ENCODE measurements around the gene GRAMD4. TPM values are rescaled to one million over a fixed set of nuclear protein-coding genes. Genes with fewer than 3 reads are reported as not detected.

The GRAMD4 gene
- total RNA-seq, 1 experiment from 2014 or later: 38.2 TPM

GRCh38 chr22:46611189-46611588 is 9.0 kb upstream of the GRAMD4 start:
- H3K4me1 ChIP-seq (replicated peaks; ENCODE audit: insufficient read depth): no peaks in the 10 kb centered on the region
- no peak overlapping the region for H3K27ac ChIP-seq
- no peaks in the 10 kb centered on the region for H3K27me3 ChIP-seq (ENCODE audit: insufficient read depth, low read depth)
- TF ChIP-seq CTCF (conservative IDR thresholded peaks at IDR 0.05): no peak
- no peak for TF ChIP-seq EZH2 (IDR thresholded peaks at IDR 0.05; ENCODE audit: low read depth)
- H3F3A ChIP-seq (ENCODE audit: insufficient read depth, low read depth): peaks cover 8% of the 10 kb centered on the region
- intact Hi-C loops (cut with micrococcal nuclease; ENCODE audit: unreplicated experiment): no loop called here
- no peak overlapping the region for H3K4me3 ChIP-seq
- H3K9me2 ChIP-seq (ENCODE audit: insufficient read depth): no peaks in the 10 kb centered on the region
- no peak overlapping the region for H2AFZ ChIP-seq
- BruUV-seq (replicated peaks): no TSS peak
- CTCF ChIA-PET: no interaction called here
- peaks cover 28% of the 10 kb centered on the region for H4K20me1 ChIP-seq (ENCODE audit: insufficient read depth)
- no peak for DNase-seq
- no peak overlapping the region for H3K4me2 ChIP-seq
- H3K36me3 ChIP-seq (ENCODE audit: low read depth): no peaks in the 10 kb centered on the region
- H3K79me2 ChIP-seq (ENCODE audit: low read depth): 0 out of 2 replicates have a peak, but pooled peaks cover 28% of the 10 kb centered on the region
- POLR2A ChIA-PET (ENCODE audit: unreplicated experiment): no interaction called here
- 0 out of 2 replicates have a peak, but pooled peaks cover 3% of the 10 kb centered on the region for H3K9me3 ChIP-seq (ENCODE audit: insufficient read depth, low read depth)

GRCh38 chr22:46612341-46612903 is 7.8 kb upstream of the GRAMD4 start:
- intact Hi-C loops (cut with micrococcal nuclease; ENCODE audit: unreplicated experiment): no loop called here
- 0 out of 2 replicates have a peak, but pooled peaks cover 3% of the 10 kb centered on the region for H3K9me3 ChIP-seq (ENCODE audit: insufficient read depth, low read depth)
- no peak overlapping the region for H3K4me3 ChIP-seq
- no peaks in the 10 kb centered on the region for H3K9me2 ChIP-seq (ENCODE audit: insufficient read depth)
- H4K20me1 ChIP-seq (ENCODE audit: insufficient read depth): peaks cover 20% of the 10 kb centered on the region
- DNase-seq: no peak
- H3K4me1 ChIP-seq (replicated peaks; ENCODE audit: insufficient read depth): no peaks in the 10 kb centered on the region
- H3K79me2 ChIP-seq (ENCODE audit: low read depth): 0 out of 2 replicates have a peak, but pooled peaks cover 20% of the 10 kb centered on the region
- no peak overlapping the region for H3K4me2 ChIP-seq
- BruUV-seq (replicated peaks): no TSS peak
- no peak overlapping the region for H2AFZ ChIP-seq
- H3K27me3 ChIP-seq (ENCODE audit: insufficient read depth, low read depth): no peaks in the 10 kb centered on the region
- POLR2A ChIA-PET (ENCODE audit: unreplicated experiment): no interaction called here
- TF ChIP-seq EZH2 (IDR thresholded peaks at IDR 0.05; ENCODE audit: low read depth): no peak
- TF ChIP-seq CTCF (conservative IDR thresholded peaks at IDR 0.05): no peak
- peaks cover 8% of the 10 kb centered on the region for H3F3A ChIP-seq (ENCODE audit: insufficient read depth, low read depth)
- H3K27ac ChIP-seq: no peak overlapping the region
- CTCF ChIA-PET: no interaction called here
- H3K36me3 ChIP-seq (ENCODE audit: low read depth): no peaks in the 10 kb centered on the region

GRCh38 chr22:46612904-46613605 is 7.1 kb upstream of the GRAMD4 start:
- Histone ChIP-seq H3K9me2 (ENCODE audit: insufficient read depth) (no peaks in the 10 kb centered on the region), H3F3A (ENCODE audit: insufficient read depth, low read depth) (peaks cover 8% of the 10 kb centered on the region), H2AFZ (no peak overlapping the region), H3K36me3 (ENCODE audit: low read depth) (no peaks in the 10 kb centered on the region), H3K4me3 (no peak overlapping the region), H3K4me2 (no peak overlapping the region), H4K20me1 (ENCODE audit: insufficient read depth) (peaks cover 17% of the 10 kb centered on the region), H3K9me3 (ENCODE audit: insufficient read depth, low read depth) (0 out of 2 replicates have a peak, but pooled peaks cover 3% of the 10 kb centered on the region), H3K4me1 (replicated peaks; ENCODE audit: insufficient read depth) (no peaks in the 10 kb centered on the region), H3K27ac (no peak overlapping the region), H3K79me2 (ENCODE audit: low read depth) (0 out of 2 replicates have a peak, but pooled peaks cover 20% of the 10 kb centered on the region), H3K27me3 (ENCODE audit: insufficient read depth, low read depth) (no peaks in the 10 kb centered on the region)
- POLR2A ChIA-PET (ENCODE audit: unreplicated experiment): no interaction called here
- no peak for TF ChIP-seq EZH2 (IDR thresholded peaks at IDR 0.05; ENCODE audit: low read depth)
- no TSS peak for BruUV-seq (replicated peaks)
- intact Hi-C loops (cut with micrococcal nuclease; ENCODE audit: unreplicated experiment): no loop called here
- DNase-seq: no peak
- CTCF ChIA-PET: no interaction called here
